Measurements from ENCODE around the gene BRSK2. TPM values are rescaled to one million over a fixed set of nuclear protein-coding genes. Genes with fewer than 3 reads are reported as not detected.

BRSK2 gene
- total and polyA plus RNA-seq, 2 experiments from 2014 or later = 4.7 to 13.6 TPM

- no peaks in the 10 kb centered on the region for H3K9me3 ChIP-seq (ENCODE audit: low read depth)
- peaks cover 7% of the 10 kb centered on the region for H3K4me1 ChIP-seq (ENCODE audit: insufficient read depth)
- TF ChIP-seq CTCF (IDR thresholded peaks at IDR 0.05; ENCODE audit: poor library complexity) = no peak
- TF ChIP-seq EZH2phosphoT487 (IDR thresholded peaks at IDR 0.05; ENCODE audit: low read depth, severe bottlenecking, unreplicated experiment) = no peak
- TF ChIP-seq EZH2 (IDR thresholded peaks at IDR 0.05; ENCODE audit: borderline replicate concordance) = peak; percentile 26
- no peak overlapping the region for H3K27ac ChIP-seq
- H2AFZ ChIP-seq = no peak overlapping the region
- DNase-seq (ENCODE audit: low spot score) = peak; percentile 71
- no peaks in the 10 kb centered on the region for H3K36me3 ChIP-seq (replicated peaks; ENCODE audit: insufficient read depth, low read depth)
- WGBS (ENCODE audit: low lambda C conversion rate, missing lambda C conversion rate) = 4% methylated on average over 53 of the region's 73 CpGs
- H4K20me1 ChIP-seq (ENCODE audit: insufficient read depth, poor library complexity, severe bottlenecking) = no peaks in the 10 kb centered on the region
- H3K9me2 ChIP-seq (replicated peaks; ENCODE audit: insufficient read depth) = no peaks in the 10 kb centered on the region
- H3K4me2 ChIP-seq = peak overlapping the region; percentile 80
- peaks cover 2% of the 10 kb centered on the region for H3K79me2 ChIP-seq
- no peak overlapping the region for H3K4me3 ChIP-seq
- peaks cover 18% of the 10 kb centered on the region for H3K27me3 ChIP-seq
Observed at GRCh38 chr11:1390569-1391164, 933 bp downstream of the BRSK2 start.

GRCh38 chr11:1391165-1392075, 1.7 kb downstream of the BRSK2 start:
- H4K20me1 ChIP-seq (ENCODE audit: insufficient read depth, poor library complexity, severe bottlenecking) = no peaks in the 10 kb centered on the region
- H3K79me2 ChIP-seq = peaks cover 2% of the 10 kb centered on the region
- H3K4me1 ChIP-seq (ENCODE audit: insufficient read depth) = peaks cover 7% of the 10 kb centered on the region
- H3K27me3 ChIP-seq = peaks cover 18% of the 10 kb centered on the region
- H2AFZ ChIP-seq = no peak overlapping the region
- H3K27ac ChIP-seq = no peak overlapping the region
- WGBS (ENCODE audit: low lambda C conversion rate, missing lambda C conversion rate) = 64% methylated on average over 35 of the region's 35 CpGs
- no peak for DNase-seq (ENCODE audit: low spot score)
- H3K4me2 ChIP-seq = peak overlapping the region; percentile 80
- H3K9me3 ChIP-seq (ENCODE audit: low read depth) = no peaks in the 10 kb centered on the region
- H3K9me2 ChIP-seq (replicated peaks; ENCODE audit: insufficient read depth) = no peaks in the 10 kb centered on the region
- H3K4me3 ChIP-seq = no peak overlapping the region
- no peaks in the 10 kb centered on the region for H3K36me3 ChIP-seq (replicated peaks; ENCODE audit: insufficient read depth, low read depth)
- TF ChIP-seq CTCF (IDR thresholded peaks at IDR 0.05; ENCODE audit: poor library complexity) = no peak
- no peak for TF ChIP-seq EZH2phosphoT487 (IDR thresholded peaks at IDR 0.05; ENCODE audit: low read depth, severe bottlenecking, unreplicated experiment)
- TF ChIP-seq EZH2 (IDR thresholded peaks at IDR 0.05; ENCODE audit: borderline replicate concordance) = no peak

- H3K9me3 ChIP-seq (ENCODE audit: low read depth) = no peaks in the 10 kb centered on the region
- peaks cover 18% of the 10 kb centered on the region for H3K27me3 ChIP-seq
- peaks cover 7% of the 10 kb centered on the region for H3K4me1 ChIP-seq (ENCODE audit: insufficient read depth)
- H3K4me2 ChIP-seq = no peak overlapping the region
- no peaks in the 10 kb centered on the region for H3K9me2 ChIP-seq (replicated peaks; ENCODE audit: insufficient read depth)
- DNase-seq (ENCODE audit: low spot score) = no peak
- H4K20me1 ChIP-seq (ENCODE audit: insufficient read depth, poor library complexity, severe bottlenecking) = no peaks in the 10 kb centered on the region
- 92% methylated on average over 12 of the region's 12 CpGs for WGBS (ENCODE audit: low lambda C conversion rate, missing lambda C conversion rate)
- no peaks in the 10 kb centered on the region for H3K36me3 ChIP-seq (replicated peaks; ENCODE audit: insufficient read depth, low read depth)
- no peak overlapping the region for H3K27ac ChIP-seq
- H2AFZ ChIP-seq = no peak overlapping the region
- no peak for TF ChIP-seq EZH2 (IDR thresholded peaks at IDR 0.05; ENCODE audit: borderline replicate concordance)
- no peak overlapping the region for H3K4me3 ChIP-seq
- H3K79me2 ChIP-seq = peaks cover 2% of the 10 kb centered on the region
Observed at GRCh38 chr11:1392111-1392510, 2.4 kb downstream of the BRSK2 start.

- TF ChIP-seq EZH2 (IDR thresholded peaks at IDR 0.05; ENCODE audit: borderline replicate concordance) = no peak
- no peak for TF ChIP-seq EZH2phosphoT487 (IDR thresholded peaks at IDR 0.05; ENCODE audit: low read depth, severe bottlenecking, unreplicated experiment)
- TF ChIP-seq CTCF (IDR thresholded peaks at IDR 0.05; ENCODE audit: poor library complexity) = no peak
- peaks cover 7% of the 10 kb centered on the region for H3K4me1 ChIP-seq (ENCODE audit: insufficient read depth)
- peaks cover 18% of the 10 kb centered on the region for H3K27me3 ChIP-seq
- H3K27ac ChIP-seq = no peak overlapping the region
- H3K79me2 ChIP-seq = peaks cover 2% of the 10 kb centered on the region
- H3K9me2 ChIP-seq (replicated peaks; ENCODE audit: insufficient read depth) = no peaks in the 10 kb centered on the region
- 93% methylated on average over 21 of the region's 21 CpGs for WGBS (ENCODE audit: low lambda C conversion rate, missing lambda C conversion rate)
- no peak overlapping the region for H3K4me2 ChIP-seq
- no peak overlapping the region for H3K4me3 ChIP-seq
- H3K9me3 ChIP-seq (ENCODE audit: low read depth) = no peaks in the 10 kb centered on the region
- no peaks in the 10 kb centered on the region for H3K36me3 ChIP-seq (replicated peaks; ENCODE audit: insufficient read depth, low read depth)
- no peak overlapping the region for H2AFZ ChIP-seq
- no peaks in the 10 kb centered on the region for H4K20me1 ChIP-seq (ENCODE audit: insufficient read depth, poor library complexity, severe bottlenecking)
- no peak for DNase-seq (ENCODE audit: low spot score)
Observed at GRCh38 chr11:1392561-1392960, 2.8 kb downstream of the BRSK2 start.
